Ovary (tissue), 3 donors: ENCODE measurements around the gene MN1.

ENCODE experiments used
- CTCF ChIP-seq, 3 donors: fragments of 450-650 bp in 2 of 3; fragments of 200-600 bp in 1 of 3; IDR thresholded peaks; one replicate each; pipeline versions ENCODE4 v1.5.1 to v1.8.0; 2016 to 2022; ENCODE audit warnings: antibody characterized with exemption in 3 of 3, mild to moderate bottlenecking in 1 of 3
- POLR2A ChIP-seq: fragments of 450-650 bp; IDR thresholded peaks from one replicate; pipeline ENCODE4 v1.6.1; 2017; ENCODE audit warnings: antibody characterized with exemption, mild to moderate bottlenecking, moderate library complexity
- donor health status: DM: no; HTN: no; CAD: no.

GRCh38 chr22:27776650-27776958, 25.0 kb downstream of the MN1 start:
- TF ChIP-seq POLR2A (no peak), CTCF (IDR thresholded peaks at IDR 0.05) (no peak)
